SJSA1 (cell line): Measurements from ENCODE around the gene SLC37A2. TPM values are rescaled to one million over a fixed set of nuclear protein-coding genes. Genes with fewer than 3 reads are reported as not detected.
A peak's percentile ranks its signal among the peaks of the same experiment; 100 is the strongest.

Source experiments
- DNase-seq, 2 experiments: peaks; one replicate each; pipeline ENCODE4 v3.0.0-alpha.2; 2015 to 2020; ENCODE audit warnings: low spot score in 2 of 2, low read depth in 1 of 2
- H3K27ac ChIP-seq: fragments of 250-450 bp; sonication (Bioruptor Pico); 2 replicates; pipeline ENCODE4 v1.5.1; 2020; ENCODE audit warnings: mild to moderate bottlenecking, moderate library complexity
- H3K27me3 ChIP-seq: fragments of 250-450 bp; sonication (Bioruptor Pico); replicated peaks from 2 replicates; pipeline ENCODE4 v1.5.1; 2020; ENCODE audit warnings: mild to moderate bottlenecking, moderate library complexity
- H3K36me3 ChIP-seq: fragments of 250-450 bp; sonication (Bioruptor Pico); 2 replicates; pipeline ENCODE4 v1.5.1; 2020; ENCODE audit warnings: mild to moderate bottlenecking
- H3K4me1 ChIP-seq: fragments of 250-450 bp; sonication (Bioruptor Pico); replicated peaks from 2 replicates; pipeline ENCODE4 v1.6.1; 2021; ENCODE audit warnings: mild to moderate bottlenecking
- H3K4me3 ChIP-seq: fragments of 250-450 bp; sonication (Bioruptor Pico); 2 replicates; pipeline ENCODE4 v1.5.1; 2020; ENCODE audit warnings: mild to moderate bottlenecking
- H3K9me3 ChIP-seq: fragments of 250-450 bp; sonication (Bioruptor Pico); replicated peaks from 2 replicates; pipeline ENCODE4 v1.5.1; 2020; ENCODE audit warnings: mild to moderate bottlenecking
- total RNA-seq: library from RNA; depleted of rRNA; stranded (reverse); fragments of >200 nt; shearing (Covaris generic); gene quantifications from 2 replicates; pipeline ENCODE4 v1.2.3, GENCODE V29; 2014

The SLC37A2 gene
- total RNA-seq, 1 experiment from 2014 or later: 0.18 TPM

DNA sequence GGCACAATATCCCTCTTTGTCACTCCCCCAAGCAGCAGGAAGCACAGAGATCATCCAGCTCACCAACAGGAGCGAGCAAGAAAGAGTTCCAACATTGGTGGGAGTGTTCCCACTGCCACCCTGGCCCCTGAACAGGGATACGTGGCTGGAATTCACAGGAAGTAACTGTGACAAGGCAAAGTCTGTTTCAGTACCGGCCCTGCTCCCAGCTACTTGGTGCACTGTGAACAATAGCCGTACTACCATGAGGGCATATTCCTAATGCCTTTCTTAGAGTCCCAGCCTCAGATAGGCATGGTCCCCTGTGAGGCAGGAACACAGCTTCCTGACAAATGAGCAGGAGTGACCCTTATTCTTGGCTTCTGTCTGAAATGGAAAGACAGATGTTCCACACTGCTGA is 1.8 kb upstream of the SLC37A2 start:
- DNase-seq: no peak
- Histone ChIP-seq H3K36me3 (no peaks in the 10 kb centered on the region), H3K27me3 (peaks cover 11% of the 10 kb centered on the region; the same call in 1 of the 2 replicates), H3K27ac (no peak overlapping the region), H3K4me1 (peaks cover 5% of the 10 kb centered on the region), H3K9me3 (no peaks in the 10 kb centered on the region), H3K4me3 (no peak overlapping the region)

DNA sequence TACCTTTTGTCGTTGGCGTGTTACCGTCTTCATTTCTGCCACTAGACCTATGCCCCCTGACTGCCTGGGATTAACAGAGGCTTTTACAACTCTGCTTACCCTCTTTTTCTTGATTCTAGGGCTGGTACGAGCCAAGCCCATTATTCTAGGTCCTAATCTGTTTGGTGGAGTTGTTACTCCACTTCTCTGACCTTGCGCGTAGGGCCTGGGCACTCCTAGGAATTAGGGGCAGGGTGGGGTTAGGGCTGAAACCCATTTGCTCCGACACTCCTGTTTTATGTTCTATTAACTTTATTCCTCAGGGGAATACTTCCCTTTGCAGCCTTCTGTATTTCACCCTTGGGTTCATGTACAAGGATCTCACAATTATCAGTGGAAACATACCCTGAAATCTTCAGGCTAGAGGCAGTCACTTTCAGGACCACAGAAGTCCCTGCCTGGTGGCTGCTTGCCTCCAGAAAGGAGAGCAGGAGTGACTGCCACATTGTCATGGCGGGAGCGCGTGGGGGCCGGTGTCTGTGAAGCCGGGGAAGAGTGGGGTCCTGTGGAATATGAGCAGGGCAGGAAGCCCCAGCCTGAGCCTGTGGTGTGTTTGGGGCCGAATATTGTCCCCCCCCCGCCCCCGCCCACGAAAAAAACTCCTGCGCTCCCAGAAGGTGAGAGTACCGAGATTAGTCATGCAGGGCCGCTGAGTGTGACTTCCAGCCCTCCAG is 731 bp upstream of the SLC37A2 start:
- H3K4me1 ChIP-seq: peaks cover 5% of the 10 kb centered on the region
- no peaks in the 10 kb centered on the region for H3K36me3 ChIP-seq
- no peaks in the 10 kb centered on the region for H3K9me3 ChIP-seq
- peak in 1 of 2 experiments; percentile 32 for DNase-seq
- peak overlapping the region; percentile 42 for H3K4me3 ChIP-seq
- H3K27me3 ChIP-seq: peaks cover 11% of the 10 kb centered on the region; the same call in 1 of the 2 replicates
- H3K27ac ChIP-seq: no peak overlapping the region

- H3K9me3 ChIP-seq: no peaks in the 10 kb centered on the region
- H3K27ac ChIP-seq: no peak overlapping the region
- peaks cover 11% of the 10 kb centered on the region; the same call in 1 of the 2 replicates for H3K27me3 ChIP-seq
- no peak for DNase-seq
- H3K4me3 ChIP-seq: peak overlapping the region; percentile 42
- H3K4me1 ChIP-seq: peaks cover 5% of the 10 kb centered on the region
- H3K36me3 ChIP-seq: no peaks in the 10 kb centered on the region
Measured at GRCh38 chr11:125063429-125064043, 431 bp downstream of the SLC37A2 start.

DNA sequence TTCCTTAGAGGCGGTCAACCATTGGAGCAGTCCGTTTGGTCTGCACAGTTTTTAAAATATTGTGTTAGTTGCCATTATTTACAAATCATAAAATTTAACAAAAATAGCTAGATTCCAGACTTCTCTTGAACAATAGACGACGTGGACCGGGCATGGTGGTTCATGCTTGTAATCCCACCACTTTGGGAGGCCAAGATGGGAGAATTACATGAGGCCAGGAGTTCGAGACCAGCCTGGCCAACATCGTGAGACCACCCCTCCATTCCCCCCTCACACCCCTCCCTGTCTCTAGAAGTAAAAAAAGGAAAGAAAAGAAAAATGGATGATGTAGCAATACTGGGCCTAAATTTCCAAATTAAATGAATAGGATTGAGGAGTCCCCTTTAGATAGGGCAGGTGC is 965 bp downstream of the SLC37A2 start:
- Histone ChIP-seq H3K4me1 (peaks cover 5% of the 10 kb centered on the region), H3K27ac (no peak overlapping the region), H3K4me3 (no peak overlapping the region), H3K36me3 (no peaks in the 10 kb centered on the region), H3K9me3 (no peaks in the 10 kb centered on the region), H3K27me3 (peaks cover 11% of the 10 kb centered on the region; the same call in 1 of the 2 replicates)
- DNase-seq: no peak

DNA sequence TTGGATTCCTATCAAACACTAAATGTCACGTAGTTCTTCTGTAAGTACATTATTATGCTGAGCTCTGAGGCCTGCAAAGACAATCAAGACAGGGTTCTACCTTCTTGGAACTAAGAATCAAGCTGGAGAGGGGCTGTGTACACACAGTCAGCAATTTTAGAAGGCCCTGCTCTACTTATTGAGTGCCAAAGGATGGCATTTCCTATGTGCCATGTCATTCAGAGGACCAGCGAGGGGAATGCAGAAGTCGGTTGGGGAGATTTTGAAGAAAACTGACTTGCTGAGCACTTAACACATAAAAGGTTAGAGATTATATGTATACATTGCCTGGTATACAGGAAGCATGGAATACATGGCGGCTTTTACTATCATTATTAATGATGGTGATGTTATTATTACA is 5.3 kb downstream of the SLC37A2 start:
- H3K4me3 ChIP-seq: no peak overlapping the region
- H3K27me3 ChIP-seq: peaks cover 11% of the 10 kb centered on the region; the same call in 1 of the 2 replicates
- DNase-seq: no peak
- no peak overlapping the region for H3K27ac ChIP-seq
- no peaks in the 10 kb centered on the region for H3K36me3 ChIP-seq
- H3K4me1 ChIP-seq: peaks cover 4% of the 10 kb centered on the region
- H3K9me3 ChIP-seq: no peaks in the 10 kb centered on the region

GRCh38 chr11:125069008-125069407 is 5.9 kb downstream of the SLC37A2 start:
- no peak for DNase-seq
- Histone ChIP-seq H3K4me3 (no peak overlapping the region), H3K4me1 (no peaks in the 10 kb centered on the region), H3K9me3 (no peaks in the 10 kb centered on the region), H3K36me3 (no peaks in the 10 kb centered on the region), H3K27ac (no peak overlapping the region), H3K27me3 (peaks cover 8% of the 10 kb centered on the region; the same call in 1 of the 2 replicates)

DNA sequence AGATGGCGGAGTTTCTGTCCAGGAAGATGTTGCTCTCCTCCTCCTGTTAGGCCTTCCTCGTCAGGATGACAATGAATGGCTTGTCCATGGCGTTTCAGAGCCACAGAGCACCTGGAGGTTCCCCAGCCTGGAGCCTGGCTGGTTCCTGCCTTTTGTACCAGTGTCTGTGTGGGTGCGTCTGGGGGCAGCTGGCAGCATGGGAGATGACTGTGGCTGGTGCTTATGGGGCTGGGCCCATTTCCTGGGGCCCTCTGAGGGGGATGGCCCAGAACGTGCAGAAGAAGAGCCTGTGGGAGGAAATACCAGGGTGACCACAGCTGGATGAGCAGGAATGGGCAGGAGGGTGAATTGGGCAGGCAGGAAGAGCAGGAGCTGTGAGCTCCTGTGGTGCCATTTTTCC is 6.7 kb downstream of the SLC37A2 start:
- H3K9me3 ChIP-seq: no peaks in the 10 kb centered on the region
- H3K27ac ChIP-seq: no peak overlapping the region
- DNase-seq: no peak
- H3K4me3 ChIP-seq: no peak overlapping the region
- H3K4me1 ChIP-seq: no peaks in the 10 kb centered on the region
- no peaks in the 10 kb centered on the region for H3K36me3 ChIP-seq
- H3K27me3 ChIP-seq: peaks cover 3% of the 10 kb centered on the region; the same call in 1 of the 2 replicates

DNA sequence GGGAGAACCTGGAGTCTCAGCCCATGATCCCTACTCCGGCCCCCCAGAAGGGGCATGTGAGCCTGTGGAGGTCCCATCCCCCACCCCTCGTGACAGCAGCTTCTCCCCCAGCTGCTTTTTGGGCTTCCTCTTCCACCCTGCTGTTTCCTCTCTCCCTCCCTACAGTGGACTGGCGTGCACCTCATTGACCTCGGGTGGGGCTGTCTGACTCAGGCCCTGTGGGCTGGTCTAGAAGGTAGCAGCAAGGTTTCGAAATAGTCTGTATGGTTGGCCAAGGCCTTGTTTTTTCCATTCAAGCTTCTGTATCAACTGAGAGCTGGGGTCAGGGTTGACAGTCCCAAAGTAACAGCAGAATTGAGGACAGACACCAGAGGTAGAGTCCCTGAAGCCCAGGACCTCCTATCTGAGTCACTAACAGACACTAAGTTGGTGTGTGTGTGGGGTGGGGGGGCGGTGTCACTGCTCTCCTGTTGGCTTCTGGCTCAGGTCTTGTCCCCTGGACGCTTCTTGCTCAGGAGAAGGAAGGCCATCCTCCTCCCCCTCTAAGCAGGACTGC is 7.7 kb downstream of the SLC37A2 start:
- Histone ChIP-seq H3K27me3 (no peaks in the 10 kb centered on the region), H3K4me3 (no peak overlapping the region), H3K9me3 (no peaks in the 10 kb centered on the region), H3K4me1 (no peaks in the 10 kb centered on the region), H3K36me3 (no peaks in the 10 kb centered on the region), H3K27ac (no peak overlapping the region)
- DNase-seq: no peak

DNA sequence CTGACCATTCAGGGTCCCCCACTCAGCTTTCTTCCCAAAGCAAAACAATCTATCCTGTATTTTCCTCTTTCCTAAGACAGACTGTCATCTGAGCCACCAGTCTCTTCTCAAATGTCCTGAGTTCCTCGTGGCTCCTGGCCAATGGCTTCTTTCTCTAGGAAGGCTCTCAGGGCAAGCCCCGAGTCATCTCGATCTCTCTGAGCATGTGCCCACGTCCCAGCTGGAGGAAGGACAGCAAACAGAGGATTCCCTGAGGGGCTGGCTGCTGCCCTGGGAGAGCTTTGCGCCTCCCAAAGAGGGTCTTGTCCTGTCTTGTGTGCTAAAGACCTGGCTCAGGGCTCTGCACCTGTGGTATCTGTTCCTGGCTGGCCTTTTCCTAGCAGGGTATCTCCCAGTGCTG is 8.3 kb downstream of the SLC37A2 start:
- DNase-seq: no peak
- Histone ChIP-seq H3K36me3 (no peaks in the 10 kb centered on the region), H3K27ac (no peak overlapping the region), H3K4me1 (no peaks in the 10 kb centered on the region), H3K9me3 (no peaks in the 10 kb centered on the region), H3K27me3 (no peaks in the 10 kb centered on the region), H3K4me3 (no peak overlapping the region)

- H3K9me3 ChIP-seq: no peaks in the 10 kb centered on the region
Measured at GRCh38 chr11:125071846-125072217, 8.7 kb downstream of the SLC37A2 start.

GRCh38 chr11:125072218-125072960 is 9.3 kb downstream of the SLC37A2 start:
- no peaks in the 10 kb centered on the region for H3K36me3 ChIP-seq
- no peaks in the 10 kb centered on the region for H3K4me1 ChIP-seq
- no peak overlapping the region for H3K27ac ChIP-seq
- no peaks in the 10 kb centered on the region for H3K27me3 ChIP-seq
- H3K4me3 ChIP-seq: no peak overlapping the region
- no peak for DNase-seq
- H3K9me3 ChIP-seq: no peaks in the 10 kb centered on the region

More at GRCh38 chr11:125071846-125072217, 8.7 kb downstream of the SLC37A2 start:
- no peak overlapping the region for H3K27ac ChIP-seq
- no peaks in the 10 kb centered on the region for H3K4me1 ChIP-seq
- H3K4me3 ChIP-seq: no peak overlapping the region
- no peaks in the 10 kb centered on the region for H3K27me3 ChIP-seq
- DNase-seq: no peak
- no peaks in the 10 kb centered on the region for H3K36me3 ChIP-seq

DNA sequence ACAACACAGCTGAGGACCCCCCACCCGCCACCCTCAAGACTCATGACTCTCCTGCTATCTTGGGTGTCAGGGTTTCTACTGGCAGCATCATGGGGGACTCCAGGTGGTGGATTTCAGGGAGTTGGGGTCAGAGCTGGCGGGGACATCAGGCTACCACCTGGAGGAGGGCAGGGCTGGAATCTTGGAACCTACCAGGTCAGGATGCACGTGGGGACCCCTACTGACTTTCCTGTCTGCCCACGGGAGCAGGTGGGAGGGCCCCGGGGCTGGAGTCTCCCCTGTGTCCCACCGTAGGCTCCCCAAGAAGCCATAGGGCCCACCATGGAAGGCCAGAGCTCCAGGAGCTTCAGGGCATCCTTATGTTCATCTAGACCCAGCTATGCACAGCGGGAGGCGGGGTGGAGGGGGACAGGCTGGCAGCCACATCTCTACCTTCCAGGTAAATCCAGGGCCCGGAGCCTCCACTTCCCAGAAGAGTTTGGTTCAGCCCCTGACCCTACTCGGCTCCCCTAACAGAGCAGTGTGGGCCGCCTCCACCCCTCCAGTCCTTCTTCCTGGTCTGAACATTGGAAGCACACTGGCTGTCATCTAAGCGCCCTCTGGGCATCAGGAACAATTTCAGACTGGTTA is 10.0 kb downstream of the SLC37A2 start:
- H3K27me3 ChIP-seq: no peaks in the 10 kb centered on the region
- no peaks in the 10 kb centered on the region for H3K36me3 ChIP-seq
- H3K4me1 ChIP-seq: no peaks in the 10 kb centered on the region
- no peak overlapping the region for H3K4me3 ChIP-seq
- no peak overlapping the region for H3K27ac ChIP-seq
- DNase-seq: no peak
- no peaks in the 10 kb centered on the region for H3K9me3 ChIP-seq

- H3K9me3 ChIP-seq: no peaks in the 10 kb centered on the region
- no peaks in the 10 kb centered on the region for H3K4me1 ChIP-seq
- DNase-seq: no peak
- H3K4me3 ChIP-seq: no peak overlapping the region
- H3K27ac ChIP-seq: no peak overlapping the region
- no peaks in the 10 kb centered on the region for H3K36me3 ChIP-seq
- H3K27me3 ChIP-seq: no peaks in the 10 kb centered on the region
Measured at GRCh38 chr11:125073616-125074483, 10.7 kb downstream of the SLC37A2 start.
